GM21423 (cell line): ENCODE data around the gene MEF2D.

Experiments
- ATAC-seq: cut with Tn5 transposase; IDR thresholded peaks from one replicate; pipeline ENCODE4 v1.9.1; 2021; ENCODE audit warnings: mild to moderate bottlenecking, moderate library complexity; ENCODE audit not compliant: unreplicated experiment

The MEF2D gene

DNA sequence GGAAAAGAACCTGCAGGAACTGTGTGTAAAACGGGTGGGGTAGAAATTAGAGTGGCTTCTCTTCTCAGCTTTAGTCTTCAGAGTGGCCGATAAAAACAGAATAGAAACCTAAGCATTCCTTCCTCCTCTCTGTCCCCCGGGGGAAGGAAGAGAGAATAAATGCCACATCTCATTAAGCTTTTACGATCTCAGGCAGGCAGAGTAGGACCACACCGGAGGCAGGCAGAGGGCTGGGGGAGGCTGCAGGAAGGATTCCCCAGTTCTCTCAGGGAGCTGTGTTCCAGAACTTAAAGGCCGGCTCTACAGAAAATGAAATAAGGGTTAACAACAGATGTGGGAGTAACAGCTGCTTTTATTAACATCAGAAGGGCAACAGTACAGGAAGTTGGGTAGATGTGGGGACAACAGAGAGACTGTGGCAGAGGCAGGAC is 24.5 kb upstream of the MEF2D start:
- ATAC-seq = peak; percentile 8

DNA sequence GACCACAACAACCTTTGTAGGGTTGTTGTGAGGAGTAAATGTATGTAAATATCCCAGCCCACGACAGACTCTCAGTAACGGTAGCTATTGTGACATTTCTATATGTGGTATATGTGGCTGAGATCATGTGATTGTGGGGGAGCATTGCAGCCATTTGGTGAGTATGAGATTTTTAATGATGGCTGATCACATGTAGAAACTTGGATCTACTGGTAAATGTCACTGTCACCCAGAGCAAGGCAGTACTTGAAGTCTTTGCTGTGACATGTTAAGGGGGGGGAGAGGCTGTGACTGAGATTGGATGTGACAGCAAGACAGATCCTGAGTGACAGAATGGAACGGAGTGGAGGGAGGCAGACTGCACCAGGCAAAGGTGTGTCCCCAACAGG is 23.9 kb upstream of the MEF2D start:
- peak; percentile 58 for ATAC-seq

DNA sequence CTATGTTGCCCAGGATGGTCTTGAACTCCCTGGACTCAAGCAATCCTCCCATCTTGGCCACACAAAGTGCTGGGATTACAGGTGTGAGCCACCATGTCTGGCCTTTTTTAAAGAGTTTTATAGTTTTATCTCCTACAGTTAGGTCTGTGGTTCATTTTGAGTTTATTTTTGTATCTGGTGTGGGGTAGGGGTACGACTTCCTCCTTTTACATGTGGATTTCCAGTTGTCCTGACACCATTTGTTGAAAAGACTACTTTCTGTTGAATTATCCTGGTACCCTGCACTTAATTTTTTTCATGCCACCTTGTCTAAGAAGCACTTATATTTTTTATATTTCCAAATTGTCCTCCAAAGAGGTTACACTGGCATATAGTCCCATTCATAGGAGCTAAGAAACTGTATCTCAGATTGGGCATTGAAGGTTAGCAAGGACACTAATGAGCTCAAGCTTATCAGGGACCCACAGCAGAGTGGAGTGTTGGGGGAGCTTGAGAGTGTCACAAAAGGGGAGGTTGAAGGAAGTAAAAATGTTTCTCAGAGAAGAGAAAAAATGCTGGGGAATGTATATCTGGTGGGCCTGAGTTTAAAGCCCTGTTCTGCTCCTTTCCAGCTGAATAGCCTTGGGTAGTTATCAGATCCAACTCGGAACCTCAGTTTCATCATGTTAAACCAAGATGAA is 23.4 kb upstream of the MEF2D start:
- ATAC-seq = peak; percentile 15

DNA sequence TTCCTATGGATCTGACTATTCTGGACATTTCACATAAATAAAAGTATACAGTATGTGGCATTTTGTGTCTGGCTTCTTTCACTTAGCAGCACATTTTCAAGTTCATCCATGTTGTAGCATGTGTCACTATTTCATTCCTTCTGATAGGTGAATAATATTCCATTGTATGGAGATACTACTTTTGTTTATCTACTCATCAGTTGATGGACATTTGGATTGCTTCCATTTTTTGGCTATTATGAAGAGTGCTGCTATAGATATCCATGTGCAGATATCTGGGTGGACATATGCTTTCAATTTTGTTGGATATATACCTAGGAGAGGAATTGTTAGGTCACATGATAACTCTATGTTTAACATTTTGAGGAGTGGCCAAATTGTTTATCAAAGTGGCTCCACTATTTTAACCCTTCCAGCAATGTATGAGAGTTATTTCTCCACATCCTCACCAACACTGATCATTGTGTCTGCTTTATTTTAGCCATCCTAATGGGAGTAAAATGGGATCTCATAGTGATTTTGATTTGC is 21.9 kb upstream of the MEF2D start:
- no peak for ATAC-seq

DNA sequence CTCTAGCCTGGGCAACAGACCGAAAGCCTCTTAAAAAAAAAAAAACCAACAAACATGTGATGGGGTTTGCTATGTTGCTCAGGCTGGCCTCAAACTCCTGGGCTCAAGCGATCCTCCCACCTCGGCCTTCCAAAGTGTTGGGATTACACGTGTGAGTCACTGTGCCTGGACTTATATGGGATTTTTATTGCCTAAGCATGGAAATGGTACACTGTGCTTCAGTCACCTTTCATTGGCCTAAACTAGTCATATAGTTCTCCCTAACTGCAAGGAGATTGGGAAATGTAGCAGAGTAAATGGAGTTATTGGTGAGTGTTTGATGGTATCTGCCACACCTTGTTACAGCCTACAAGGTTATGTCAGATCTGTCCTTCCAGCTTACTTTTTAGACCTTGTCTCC is 17.2 kb upstream of the MEF2D start:
- ATAC-seq = no peak

DNA sequence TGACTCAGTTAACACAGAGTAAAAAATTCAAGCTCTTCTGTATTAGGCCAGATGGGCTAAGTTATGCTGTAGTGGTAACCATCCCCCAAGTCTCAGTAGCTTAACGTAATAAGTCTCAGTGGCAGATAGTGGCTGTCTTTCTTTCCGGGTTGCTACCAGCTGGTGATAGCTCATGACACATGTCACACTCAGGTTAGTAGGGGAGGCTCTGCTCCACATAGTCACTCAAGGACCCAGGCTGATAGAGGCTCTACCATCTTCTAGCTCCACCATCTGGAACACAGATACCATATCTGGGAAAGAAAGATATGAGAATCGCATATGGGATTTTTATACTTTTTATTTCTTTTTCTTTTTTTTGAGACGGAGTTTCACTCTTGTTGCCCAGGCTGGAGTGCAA is 16.2 kb upstream of the MEF2D start:
- ATAC-seq = no peak

DNA sequence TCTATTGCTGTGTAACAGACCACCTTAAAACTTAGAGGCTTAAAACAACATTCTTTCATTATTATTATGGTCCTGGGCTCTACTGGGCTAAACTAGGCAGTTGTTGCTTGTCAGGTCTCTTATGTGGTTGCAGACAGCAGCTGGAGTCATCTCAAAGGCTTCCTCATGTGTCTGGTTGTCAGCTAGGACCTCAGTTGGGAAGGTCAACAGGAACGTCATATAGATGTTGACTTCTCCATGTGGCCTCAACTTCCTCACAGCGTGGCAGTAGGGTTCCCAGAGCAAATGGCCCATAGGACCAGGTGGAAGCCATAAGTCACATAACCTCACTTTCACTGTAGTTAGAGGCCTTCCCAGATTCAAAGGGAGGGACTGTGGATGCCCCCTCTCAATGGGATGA is 15.4 kb upstream of the MEF2D start:
- ATAC-seq = no peak

DNA sequence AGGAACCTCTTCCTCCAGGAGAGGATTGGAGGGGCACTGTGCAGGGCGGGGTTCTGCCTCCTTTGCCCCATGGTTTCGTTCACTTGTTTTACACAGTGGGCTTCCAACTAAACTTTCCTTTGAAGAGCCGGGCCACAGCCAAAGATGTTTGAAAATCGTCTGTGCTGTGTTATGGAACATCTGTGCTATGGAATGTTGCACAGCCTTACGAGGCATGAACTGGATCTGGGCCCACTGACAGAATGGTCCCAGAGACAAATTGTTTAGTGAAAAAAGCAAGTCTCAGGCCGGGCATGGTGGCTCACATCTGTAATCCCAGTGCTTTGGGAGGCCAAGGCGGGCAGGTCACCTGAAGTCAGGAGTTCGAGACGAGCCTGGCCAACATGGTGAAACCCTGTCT is 12.6 kb upstream of the MEF2D start:
- no peak for ATAC-seq

DNA sequence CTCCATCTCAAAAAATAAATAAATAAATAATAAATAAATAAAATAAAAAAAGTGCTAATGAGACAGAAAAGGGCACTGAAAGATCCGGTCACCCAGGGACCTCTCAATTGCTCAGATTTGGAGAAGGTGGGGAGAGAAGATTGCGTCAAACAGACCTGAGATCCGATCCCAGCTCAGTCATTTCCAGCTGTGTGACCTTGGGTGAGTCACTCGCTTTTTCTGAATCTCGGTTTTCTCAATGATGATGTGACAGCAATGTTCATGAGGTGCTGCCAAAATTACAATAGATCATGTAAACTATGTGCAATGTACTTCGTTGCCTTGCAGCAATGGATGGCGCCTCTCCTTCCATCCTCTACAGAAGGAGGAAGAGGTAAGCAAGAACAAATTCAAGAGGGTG is 11.1 kb upstream of the MEF2D start:
- ATAC-seq = no peak

DNA sequence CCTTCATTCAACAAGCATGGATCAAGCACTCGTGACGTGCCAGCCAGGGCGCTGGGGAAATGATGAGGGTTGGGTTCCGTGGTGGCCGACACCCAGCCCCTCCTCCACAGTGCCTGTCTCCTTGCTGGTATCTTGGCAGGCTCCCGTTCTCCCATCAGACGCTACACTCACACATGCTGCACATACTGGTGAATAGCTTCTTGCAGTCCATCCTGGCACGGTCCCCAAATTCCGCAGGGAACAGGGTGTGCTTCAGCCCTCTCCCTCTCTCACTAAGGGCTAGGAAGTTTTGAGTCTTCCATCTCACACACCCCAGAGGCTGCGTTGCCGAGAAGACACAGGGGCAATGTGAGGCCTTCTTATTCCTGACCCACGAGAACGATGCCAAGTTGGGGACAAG is 10.1 kb upstream of the MEF2D start:
- no peak for ATAC-seq

DNA sequence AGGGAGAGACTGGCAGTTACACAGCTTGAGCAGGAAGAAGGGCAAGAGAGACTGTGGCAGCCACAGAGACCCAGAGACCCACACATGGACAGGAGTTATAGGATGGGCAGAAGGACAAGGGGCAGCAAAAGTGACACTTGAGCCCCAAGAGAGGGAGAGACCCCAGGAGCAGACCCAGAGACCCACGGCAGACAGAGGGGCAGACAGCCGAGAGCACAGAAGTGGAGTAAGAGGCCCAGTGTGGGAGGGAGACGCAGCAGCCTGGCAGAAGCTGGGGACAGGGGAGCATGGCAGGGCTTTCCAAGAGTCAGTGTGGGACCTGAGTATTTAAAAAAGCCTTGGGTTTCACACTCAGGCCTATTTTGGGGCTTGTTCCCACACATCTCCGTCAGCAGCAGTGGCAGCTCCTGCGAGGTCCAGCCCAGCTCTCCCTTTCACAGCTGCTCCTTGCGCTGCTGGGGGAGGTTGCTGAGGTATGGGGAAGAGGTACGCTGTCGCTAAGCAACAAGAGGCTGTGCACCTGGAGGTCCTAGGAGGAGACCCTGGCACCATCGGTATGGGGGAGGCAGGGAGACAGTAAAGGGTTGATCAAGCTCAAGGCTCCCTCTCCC is 9.0 kb upstream of the MEF2D start:
- ATAC-seq = no peak

DNA sequence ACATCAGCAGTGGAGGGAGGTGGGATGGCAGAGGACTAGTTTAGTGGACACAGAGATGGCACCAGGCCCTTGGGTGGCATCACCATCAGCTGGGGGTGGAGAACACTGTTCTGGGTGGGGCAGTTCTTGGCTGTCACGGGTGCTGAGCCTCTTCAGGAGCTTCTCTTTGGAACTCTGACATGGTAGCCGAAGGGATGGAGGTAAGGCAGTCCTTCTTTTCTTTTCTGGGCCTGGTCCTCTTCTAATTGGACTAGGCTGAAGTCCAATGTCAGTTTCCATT is 8.3 kb upstream of the MEF2D start:
- ATAC-seq = no peak

DNA sequence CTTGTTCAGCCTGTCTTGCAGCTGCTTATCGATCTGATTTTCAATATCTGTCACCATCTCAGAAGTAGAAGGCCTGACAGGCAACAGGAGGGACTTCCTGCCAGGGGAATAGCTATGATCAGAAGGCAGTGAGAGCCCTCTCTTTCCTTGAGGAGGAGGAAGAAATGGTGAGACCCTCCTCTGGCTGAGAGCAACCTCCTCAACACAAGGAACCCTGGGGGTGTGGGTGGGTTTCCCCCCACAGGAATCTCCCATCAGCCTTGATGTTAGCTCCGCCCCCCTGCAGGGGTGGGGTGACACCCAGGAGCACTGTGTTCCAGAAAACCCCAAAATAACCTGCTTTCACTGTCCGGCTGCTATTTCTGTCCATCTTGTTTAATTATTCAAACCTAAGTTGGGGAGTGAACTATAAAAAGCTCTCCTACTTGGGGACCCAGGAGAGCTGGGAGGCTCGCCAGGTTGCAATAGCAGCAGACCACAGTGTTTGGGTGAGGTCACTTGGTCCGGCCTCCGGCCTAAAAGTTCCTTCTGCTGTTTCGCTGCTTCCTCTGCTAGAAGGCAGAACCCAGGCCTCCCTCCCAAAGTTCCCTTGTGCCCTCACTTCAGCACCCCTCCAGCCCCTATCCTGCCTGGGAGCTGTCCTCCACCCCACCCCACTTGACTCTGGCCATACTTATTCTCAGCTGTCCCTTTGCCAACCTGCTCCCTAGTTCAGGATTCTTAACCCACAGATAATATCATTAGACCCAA is 7.8 kb upstream of the MEF2D start:
- no peak for ATAC-seq

DNA sequence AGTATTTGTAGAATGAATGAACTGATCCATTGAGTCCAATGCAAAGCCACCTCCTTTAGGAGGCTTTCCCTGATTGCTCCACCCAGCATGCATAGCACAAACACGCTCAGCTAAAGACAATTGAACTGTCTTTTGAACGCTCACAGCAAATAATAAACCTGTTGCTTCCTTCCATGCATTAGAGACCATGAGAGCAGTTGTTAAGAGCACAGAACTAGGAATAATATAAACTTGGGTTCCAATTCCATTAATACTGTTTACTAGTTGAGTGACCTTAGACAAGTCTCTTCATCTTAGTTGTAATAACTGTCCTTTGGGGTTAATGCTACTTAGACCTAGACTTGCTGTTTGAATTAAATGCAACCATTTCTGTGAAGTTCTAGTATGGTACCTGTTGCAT is 5.9 kb upstream of the MEF2D start:
- ATAC-seq = no peak

DNA sequence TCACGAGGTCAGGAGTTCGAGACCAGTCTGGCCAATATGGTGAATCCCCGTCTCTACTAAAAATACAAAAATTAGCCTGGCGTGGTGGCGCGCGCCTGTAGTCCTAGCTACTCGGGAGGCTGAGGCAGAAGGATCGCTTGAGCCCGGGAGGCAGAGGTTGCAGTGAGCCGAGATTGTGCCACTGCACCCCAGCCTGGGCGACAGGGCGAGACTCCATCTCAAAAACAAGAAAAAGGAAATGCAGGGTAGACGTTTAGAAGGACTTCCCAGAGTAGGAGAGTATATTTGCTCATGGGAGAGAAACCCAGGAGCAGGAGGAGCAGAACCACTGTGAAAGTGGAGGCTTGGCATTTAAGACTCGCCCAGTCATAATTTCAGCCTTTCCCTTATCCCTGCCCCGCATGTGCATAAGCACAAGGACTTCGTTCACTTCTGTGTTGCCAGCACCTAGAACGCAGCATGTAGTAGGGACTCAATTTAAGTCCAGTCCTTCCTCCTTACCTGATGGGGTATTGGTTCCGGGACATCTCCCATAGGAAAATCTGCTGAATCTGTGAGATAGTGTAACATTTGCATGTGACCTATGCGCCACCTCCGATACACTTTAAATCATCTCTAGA is 5.2 kb upstream of the MEF2D start:
- ATAC-seq = no peak

DNA sequence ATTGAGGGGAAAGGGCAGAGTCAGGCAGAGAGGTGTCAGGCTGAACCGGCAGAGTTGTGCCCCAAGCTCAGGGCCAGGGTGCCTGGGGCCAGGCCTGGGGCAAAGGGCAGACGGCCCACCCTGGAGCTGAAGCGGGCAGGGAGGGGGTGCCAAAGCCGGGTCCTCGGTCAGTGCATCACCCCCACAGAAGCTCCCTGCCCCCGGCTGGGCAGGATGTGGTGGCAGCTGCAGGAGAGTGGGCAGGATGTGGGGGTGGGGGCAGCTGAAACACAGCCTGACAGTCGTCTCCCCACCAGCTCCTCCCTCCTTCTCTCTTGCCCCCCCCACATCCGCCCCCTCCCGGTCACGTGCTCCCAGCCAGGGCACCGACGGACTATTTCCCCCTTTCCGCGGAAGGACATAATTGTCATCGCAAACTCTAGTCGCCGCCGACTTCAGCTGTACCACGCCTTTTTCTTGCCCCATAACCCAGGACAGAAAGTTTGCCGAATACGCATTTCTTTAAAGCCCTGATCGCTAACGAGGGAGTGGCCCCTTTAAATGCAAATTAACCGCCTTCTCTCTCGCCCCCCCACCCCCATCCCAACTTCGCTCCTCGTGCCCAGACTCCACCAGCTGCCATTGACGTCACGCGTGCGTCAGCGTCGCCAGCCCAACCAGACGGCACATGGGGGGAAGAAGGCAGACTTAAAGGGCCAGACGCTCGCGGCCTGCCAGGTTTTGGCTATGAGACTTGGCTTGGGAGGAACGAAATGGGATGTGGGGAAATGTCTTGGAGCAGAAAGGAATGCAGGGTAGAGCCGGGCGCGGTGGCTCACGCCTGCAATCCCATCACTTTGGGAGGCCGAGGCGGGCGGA is 4.5 kb upstream of the MEF2D start:
- peak; percentile 33 for ATAC-seq

DNA sequence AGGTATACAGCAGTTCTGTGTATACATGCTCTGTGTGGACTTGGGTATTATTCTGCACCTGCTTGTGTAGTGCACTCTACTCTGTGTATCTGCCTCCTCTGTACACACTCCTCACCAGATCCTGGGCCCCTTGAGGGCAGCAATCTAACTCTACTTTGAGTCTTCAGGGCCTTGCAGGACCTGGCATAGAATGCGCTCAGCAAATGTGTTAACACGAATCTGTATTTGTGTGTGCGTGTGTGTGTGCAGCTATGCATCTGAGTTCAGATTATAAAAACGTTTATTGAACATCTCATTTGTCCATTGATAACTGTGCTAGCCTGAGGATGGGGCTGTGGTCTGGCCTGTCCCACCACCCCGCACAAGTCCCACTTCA is 3.9 kb upstream of the MEF2D start:
- ATAC-seq = no peak

DNA sequence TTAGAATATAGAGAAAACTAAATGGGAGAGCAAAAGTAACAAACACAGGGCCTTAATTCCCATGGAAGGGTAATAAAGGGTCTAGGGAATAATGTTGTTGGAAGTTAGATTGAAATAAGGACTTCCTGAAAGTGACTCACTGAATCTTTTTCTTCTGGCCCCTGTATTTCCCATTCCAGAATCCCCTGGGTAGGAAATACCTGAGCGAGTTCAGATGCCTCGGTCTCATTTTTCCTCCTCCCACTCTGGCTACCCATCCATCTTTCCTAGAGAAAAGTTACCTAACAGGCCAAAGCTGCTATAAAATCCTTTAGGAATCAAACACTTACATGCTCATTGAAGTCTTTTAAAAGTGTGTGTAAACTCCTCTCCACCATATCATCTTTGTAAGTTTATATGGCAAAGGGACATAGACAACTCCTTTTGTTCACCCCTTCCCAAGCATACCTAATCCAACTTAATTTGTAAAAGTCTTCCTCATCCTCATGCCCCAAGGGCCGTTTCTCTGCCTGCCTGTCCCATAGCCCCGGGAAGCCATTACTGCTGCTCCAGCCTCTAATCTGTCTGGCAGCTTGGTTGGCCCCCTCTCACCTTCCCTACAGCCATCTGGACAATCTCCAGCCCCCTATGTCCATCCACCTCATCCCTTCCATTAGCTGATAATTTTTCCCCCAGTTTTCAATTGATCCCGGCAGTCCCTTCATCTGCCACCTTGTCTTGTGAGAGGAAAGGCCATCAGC is 3.3 kb upstream of the MEF2D start:
- ATAC-seq = no peak

DNA sequence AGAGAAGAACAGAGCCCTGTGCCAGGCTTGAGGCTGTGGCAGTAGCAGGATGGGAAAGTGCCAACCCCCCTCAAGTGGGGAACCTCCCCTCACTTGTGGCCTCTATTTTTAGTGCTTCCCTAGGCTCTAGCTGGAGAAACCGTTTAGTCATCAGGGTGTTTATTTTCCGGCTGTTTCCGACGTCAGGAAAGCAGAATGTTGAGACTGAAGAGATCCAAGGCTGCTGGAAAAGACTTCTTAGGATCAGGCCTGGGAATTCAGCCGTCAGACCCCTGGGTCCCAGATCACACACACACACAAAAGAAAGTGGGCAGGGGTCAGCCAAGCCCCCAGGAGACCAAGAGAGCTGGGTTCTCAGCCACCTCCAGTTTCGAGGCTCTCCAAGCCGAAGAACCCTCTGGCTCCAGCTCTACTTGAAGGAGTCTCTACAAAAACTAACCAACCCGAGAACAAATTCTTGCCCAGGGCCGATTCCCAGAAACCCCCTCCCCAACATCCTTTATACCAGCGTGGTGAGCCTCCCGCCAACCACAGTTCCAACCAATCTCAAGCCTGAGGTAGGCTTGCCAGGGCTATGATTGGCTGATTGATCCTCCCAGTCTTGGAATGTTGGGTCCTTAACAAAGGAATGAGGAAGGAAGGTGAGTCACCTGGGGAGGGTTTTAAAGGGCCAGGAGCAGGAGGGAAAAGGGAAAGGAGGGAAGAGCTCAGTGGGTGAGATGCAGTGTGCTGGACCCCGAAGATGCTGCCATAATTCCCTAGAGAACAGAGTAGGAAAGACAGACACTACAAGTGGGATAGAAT is 2.5 kb upstream of the MEF2D start:
- ATAC-seq = no peak
